HepG2 (cell line): Measurements from ENCODE around the gene MLLT11. TPM values are rescaled to one million over a fixed set of nuclear protein-coding genes. Genes with fewer than 3 reads are reported as not detected.

ENCODE experiments used
- ARNTL ChIP-seq: sonication (generic); formaldehyde crosslinking; IDR thresholded peaks from 2 replicates; pipeline ENCODE4 v1.4.0; 2020; ENCODE audit warnings: mild to moderate bottlenecking, missing genetic modification reagents
- HNRNPLL ChIP-seq: fragments of 200-400 bp; formaldehyde crosslinking; IDR thresholded peaks from 2 replicates; pipeline ENCODE4 v1.6.1; 2017; ENCODE audit warnings: mild to moderate bottlenecking, low read depth, low read length; ENCODE audit not compliant: poor library complexity, severe bottlenecking
- PHB2 ChIP-seq: fragments of 450-650 bp; IDR thresholded peaks from 2 replicates; pipeline ENCODE4 v1.6.1; 2018; ENCODE audit not compliant: partially characterized antibody
- SPEN ChIP-seq: sonication (generic); formaldehyde crosslinking; IDR thresholded peaks from 2 replicates; pipeline ENCODE4 v1.5.1; 2020; ENCODE audit warnings: low read depth, mild to moderate bottlenecking, missing genetic modification reagents
- TARDBP ChIP-seq: sonication (generic); formaldehyde crosslinking; IDR thresholded peaks from 2 replicates; pipeline ENCODE4 v1.8.0; 2022; ENCODE audit warnings: mild to moderate bottlenecking, missing genetic modification reagents
- TCF7 ChIP-seq: sonication (generic); IDR thresholded peaks from 2 replicates; pipeline ENCODE4 v1.6.1; 2016; ENCODE audit warnings: antibody characterized with exemption, low read depth
- ZNF331 ChIP-seq: sonication (generic); formaldehyde crosslinking; IDR thresholded peaks from 2 replicates; pipeline ENCODE4 v1.4.0; 2020; ENCODE audit warnings: missing genetic modification reagents
- ZNF44 ChIP-seq: sonication (generic); formaldehyde crosslinking; IDR thresholded peaks from 2 replicates; pipeline ENCODE4 v1.5.1; 2020; ENCODE audit warnings: mild to moderate bottlenecking, missing genetic modification reagents
- polyA plus RNA-seq, 8 experiments: library from polyadenylated mRNA; depleted of rRNA in 3 of 8; stranded (reverse) in 7 of 8; unstranded in 1 of 8; fragments of >200 nt; fragmentation: Illumina TruSeq in 4 of 8; extraction: Trizol in 4 of 8; gene quantifications; 2 replicates each; pipeline versions ENCODE4 v1.2.1 to v1.2.3, GENCODE V29; 2011 to 2016; ENCODE audit warnings: low read depth in 4 of 8, missing spikeins in 1 of 8, mixed read lengths in 1 of 8; ENCODE audit not compliant: insufficient read depth in 1 of 8
- total RNA-seq, 5 experiments: library from RNA; depleted of rRNA; stranded (reverse); fragments of >200 nt; fragmentation: Illumina TruSeq; extraction: Trizol; gene quantifications; 2 replicates each; pipeline ENCODE4 v1.2.3, GENCODE V29; 2016; ENCODE audit warnings: low read depth in 1 of 5
- TF ChIP-seq, protein P1 (sequence below): sonication (generic); formaldehyde crosslinking; IDR thresholded peaks from 2 replicates; pipeline ENCODE4 v1.9.0; 2021; ENCODE audit warnings: missing genetic modification reagents, borderline replicate concordance
- TF ChIP-seq, protein P2 (sequence below): IDR thresholded peaks from 2 replicates; pipeline ENCODE4 v1.6.1; 2018; ENCODE audit warnings: missing genetic modification reagents
- TF ChIP-seq, protein P3 (sequence below): IDR thresholded peaks from 2 replicates; pipeline ENCODE4 v1.6.1; 2016; ENCODE audit warnings: mild to moderate bottlenecking, missing biosample characterization, missing genetic modification reagents
- TF ChIP-seq, protein P4 (sequence below), 2 experiments: IDR thresholded peaks; 2 replicates each; pipeline ENCODE4 v1.6.1; 2011 to 2012; ENCODE audit warnings: low read length in 2 of 2, borderline replicate concordance in 1 of 2, low read depth in 1 of 2, mild to moderate bottlenecking in 1 of 2, moderate library complexity in 1 of 2
- TF ChIP-seq, protein P5 (sequence below): sonication (generic); formaldehyde crosslinking; IDR thresholded peaks from 2 replicates; pipeline ENCODE4 v1.5.0; 2020; ENCODE audit warnings: missing genetic modification reagents
- TF ChIP-seq, protein P6 (sequence below): sonication (generic); formaldehyde crosslinking; IDR thresholded peaks from 2 replicates; pipeline ENCODE4 v1.5.0; 2020; ENCODE audit warnings: mild to moderate bottlenecking, missing genetic modification reagents

Gene MLLT11
- total and polyA plus RNA-seq, 2 of the 13 experiments (the other 11 are each of a cell fraction or from before 2014, with no cell fraction given) = 0.21 to 0.22 TPM

DNA sequence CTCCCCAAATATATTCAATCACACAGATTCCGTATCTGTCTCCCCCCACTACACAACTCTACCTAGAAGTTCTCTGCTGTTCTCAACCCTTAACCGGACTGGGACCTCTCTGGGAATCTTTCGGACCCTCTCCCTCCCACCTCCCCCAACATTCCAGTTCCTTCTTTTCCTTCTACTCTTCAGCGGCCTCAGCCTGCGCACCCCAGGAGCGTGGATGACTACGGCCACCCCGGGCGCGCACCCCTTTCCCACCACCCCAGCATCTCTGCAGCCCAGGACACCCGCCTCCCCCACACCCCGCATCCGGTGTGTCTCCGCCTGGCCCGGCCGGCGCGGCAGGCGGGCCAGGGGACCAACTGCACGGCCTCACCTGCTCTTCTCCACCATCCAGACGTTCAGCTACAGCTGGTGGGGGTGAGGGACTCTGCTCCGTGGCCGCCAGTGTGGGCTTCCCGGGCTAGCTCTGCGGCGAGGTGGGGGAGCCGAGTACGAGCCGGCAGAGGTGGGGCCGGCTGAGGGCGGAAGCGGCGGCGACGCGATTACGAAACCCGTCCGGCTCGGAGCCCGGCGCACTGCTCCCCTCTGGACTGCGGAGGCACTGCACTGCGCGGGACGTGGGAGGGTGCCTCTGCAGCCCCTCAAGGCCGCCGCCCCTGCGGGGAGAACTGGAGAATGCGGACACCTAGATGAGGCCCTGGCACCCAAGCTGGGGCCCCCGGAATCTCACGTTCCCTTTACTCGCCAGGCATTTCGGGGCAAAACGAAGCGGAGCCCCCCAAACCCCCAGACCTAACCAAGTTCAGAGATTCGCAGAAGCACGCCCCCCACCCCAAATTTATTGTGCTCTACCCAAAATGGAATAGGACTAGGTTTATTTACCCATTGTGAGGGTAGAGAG is 839 bp upstream of the MLLT11 start, which contains the start of gene CDC42SE1 (continued):
- TF ChIP-seq, protein P1, sequence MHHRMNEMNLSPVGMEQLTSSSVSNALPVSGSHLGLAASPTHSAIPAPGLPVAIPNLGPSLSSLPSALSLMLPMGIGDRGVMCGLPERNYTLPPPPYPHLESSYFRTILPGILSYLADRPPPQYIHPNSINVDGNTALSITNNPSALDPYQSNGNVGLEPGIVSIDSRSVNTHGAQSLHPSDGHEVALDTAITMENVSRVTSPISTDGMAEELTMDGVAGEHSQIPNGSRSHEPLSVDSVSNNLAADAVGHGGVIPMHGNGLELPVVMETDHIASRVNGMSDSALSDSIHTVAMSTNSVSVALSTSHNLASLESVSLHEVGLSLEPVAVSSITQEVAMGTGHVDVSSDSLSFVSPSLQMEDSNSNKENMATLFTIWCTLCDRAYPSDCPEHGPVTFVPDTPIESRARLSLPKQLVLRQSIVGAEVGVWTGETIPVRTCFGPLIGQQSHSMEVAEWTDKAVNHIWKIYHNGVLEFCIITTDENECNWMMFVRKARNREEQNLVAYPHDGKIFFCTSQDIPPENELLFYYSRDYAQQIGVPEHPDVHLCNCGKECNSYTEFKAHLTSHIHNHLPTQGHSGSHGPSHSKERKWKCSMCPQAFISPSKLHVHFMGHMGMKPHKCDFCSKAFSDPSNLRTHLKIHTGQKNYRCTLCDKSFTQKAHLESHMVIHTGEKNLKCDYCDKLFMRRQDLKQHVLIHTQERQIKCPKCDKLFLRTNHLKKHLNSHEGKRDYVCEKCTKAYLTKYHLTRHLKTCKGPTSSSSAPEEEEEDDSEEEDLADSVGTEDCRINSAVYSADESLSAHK (CRISPR knock-in tag) = no peak
- TF ChIP-seq, protein P2, sequence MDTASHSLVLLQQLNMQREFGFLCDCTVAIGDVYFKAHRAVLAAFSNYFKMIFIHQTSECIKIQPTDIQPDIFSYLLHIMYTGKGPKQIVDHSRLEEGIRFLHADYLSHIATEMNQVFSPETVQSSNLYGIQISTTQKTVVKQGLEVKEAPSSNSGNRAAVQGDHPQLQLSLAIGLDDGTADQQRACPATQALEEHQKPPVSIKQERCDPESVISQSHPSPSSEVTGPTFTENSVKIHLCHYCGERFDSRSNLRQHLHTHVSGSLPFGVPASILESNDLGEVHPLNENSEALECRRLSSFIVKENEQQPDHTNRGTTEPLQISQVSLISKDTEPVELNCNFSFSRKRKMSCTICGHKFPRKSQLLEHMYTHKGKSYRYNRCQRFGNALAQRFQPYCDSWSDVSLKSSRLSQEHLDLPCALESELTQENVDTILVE = peak; percentile 60; the same call in 1 of the 2 replicates
- TF ChIP-seq, protein P3, sequence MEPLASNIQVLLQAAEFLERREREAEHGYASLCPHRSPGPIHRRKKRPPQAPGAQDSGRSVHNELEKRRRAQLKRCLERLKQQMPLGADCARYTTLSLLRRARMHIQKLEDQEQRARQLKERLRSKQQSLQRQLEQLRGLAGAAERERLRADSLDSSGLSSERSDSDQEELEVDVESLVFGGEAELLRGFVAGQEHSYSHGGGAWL (CRISPR knock-in tag) = no peak
- TF ChIP-seq TARDBP (CRISPR knock-in tag) = peak; percentile 84
- TF ChIP-seq, protein P4, sequence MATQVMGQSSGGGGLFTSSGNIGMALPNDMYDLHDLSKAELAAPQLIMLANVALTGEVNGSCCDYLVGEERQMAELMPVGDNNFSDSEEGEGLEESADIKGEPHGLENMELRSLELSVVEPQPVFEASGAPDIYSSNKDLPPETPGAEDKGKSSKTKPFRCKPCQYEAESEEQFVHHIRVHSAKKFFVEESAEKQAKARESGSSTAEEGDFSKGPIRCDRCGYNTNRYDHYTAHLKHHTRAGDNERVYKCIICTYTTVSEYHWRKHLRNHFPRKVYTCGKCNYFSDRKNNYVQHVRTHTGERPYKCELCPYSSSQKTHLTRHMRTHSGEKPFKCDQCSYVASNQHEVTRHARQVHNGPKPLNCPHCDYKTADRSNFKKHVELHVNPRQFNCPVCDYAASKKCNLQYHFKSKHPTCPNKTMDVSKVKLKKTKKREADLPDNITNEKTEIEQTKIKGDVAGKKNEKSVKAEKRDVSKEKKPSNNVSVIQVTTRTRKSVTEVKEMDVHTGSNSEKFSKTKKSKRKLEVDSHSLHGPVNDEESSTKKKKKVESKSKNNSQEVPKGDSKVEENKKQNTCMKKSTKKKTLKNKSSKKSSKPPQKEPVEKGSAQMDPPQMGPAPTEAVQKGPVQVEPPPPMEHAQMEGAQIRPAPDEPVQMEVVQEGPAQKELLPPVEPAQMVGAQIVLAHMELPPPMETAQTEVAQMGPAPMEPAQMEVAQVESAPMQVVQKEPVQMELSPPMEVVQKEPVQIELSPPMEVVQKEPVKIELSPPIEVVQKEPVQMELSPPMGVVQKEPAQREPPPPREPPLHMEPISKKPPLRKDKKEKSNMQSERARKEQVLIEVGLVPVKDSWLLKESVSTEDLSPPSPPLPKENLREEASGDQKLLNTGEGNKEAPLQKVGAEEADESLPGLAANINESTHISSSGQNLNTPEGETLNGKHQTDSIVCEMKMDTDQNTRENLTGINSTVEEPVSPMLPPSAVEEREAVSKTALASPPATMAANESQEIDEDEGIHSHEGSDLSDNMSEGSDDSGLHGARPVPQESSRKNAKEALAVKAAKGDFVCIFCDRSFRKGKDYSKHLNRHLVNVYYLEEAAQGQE (IDR thresholded peaks at IDR 0.05; ENCODE audit: borderline replicate concordance in 1 of 2, low read depth in 1 of 2, low read length in 2 of 2) = no peak
- TF ChIP-seq PHB2 = no peak
- TF ChIP-seq, protein P5, sequence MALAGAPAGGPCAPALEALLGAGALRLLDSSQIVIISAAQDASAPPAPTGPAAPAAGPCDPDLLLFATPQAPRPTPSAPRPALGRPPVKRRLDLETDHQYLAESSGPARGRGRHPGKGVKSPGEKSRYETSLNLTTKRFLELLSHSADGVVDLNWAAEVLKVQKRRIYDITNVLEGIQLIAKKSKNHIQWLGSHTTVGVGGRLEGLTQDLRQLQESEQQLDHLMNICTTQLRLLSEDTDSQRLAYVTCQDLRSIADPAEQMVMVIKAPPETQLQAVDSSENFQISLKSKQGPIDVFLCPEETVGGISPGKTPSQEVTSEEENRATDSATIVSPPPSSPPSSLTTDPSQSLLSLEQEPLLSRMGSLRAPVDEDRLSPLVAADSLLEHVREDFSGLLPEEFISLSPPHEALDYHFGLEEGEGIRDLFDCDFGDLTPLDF (CRISPR knock-in tag) = peak; percentile 33; the same call in 1 of the 2 replicates
- TF ChIP-seq SPEN = peak; percentile 71
- TF ChIP-seq HNRNPLL = peak; percentile 71
- TF ChIP-seq, protein P6, sequence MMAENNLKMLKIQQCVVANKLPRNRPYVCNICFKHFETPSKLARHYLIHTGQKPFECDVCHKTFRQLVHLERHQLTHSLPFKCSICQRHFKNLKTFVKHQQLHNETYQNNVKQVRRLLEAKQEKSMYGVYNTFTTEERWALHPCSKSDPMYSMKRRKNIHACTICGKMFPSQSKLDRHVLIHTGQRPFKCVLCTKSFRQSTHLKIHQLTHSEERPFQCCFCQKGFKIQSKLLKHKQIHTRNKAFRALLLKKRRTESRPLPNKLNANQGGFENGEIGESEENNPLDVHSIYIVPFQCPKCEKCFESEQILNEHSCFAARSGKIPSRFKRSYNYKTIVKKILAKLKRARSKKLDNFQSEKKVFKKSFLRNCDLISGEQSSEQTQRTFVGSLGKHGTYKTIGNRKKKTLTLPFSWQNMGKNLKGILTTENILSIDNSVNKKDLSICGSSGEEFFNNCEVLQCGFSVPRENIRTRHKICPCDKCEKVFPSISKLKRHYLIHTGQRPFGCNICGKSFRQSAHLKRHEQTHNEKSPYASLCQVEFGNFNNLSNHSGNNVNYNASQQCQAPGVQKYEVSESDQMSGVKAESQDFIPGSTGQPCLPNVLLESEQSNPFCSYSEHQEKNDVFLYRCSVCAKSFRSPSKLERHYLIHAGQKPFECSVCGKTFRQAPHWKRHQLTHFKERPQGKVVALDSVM (CRISPR knock-in tag) = 0 out of 2 replicates have a peak, but pooled peaks have one; percentile 55
- peak; percentile 87 for TF ChIP-seq ZNF331 (CRISPR knock-in tag)
- 0 out of 2 replicates have a peak, but pooled peaks have one; percentile 55 for TF ChIP-seq ARNTL (CRISPR knock-in tag)
- TF ChIP-seq TCF7 = no peak
- no peak; the same call in 1 of the 2 replicates for TF ChIP-seq ZNF44
